A673 (cell line): Measurements from ENCODE around the gene SPNS3. TPM values are rescaled to one million over a fixed set of nuclear protein-coding genes. Genes with fewer than 3 reads are reported as not detected.

ENCODE experiments used
- BruUV-seq: library from RNA; stranded (reverse); fragments of 400-500 nt; replicated peaks from 2 replicates; lab custom pipeline; 2021; lab: Mats Ljungman, UMichigan
- CTCF ChIA-PET: fragments of 300-600 bp; sonication (Branson Sonifier 250); formaldehyde crosslinking; loops from one replicate; lab custom pipeline; 2022; ENCODE audit warnings: antibody characterized with exemption; lab: Charles Lee
- POLR2A ChIA-PET: fragments of 300-600 bp; sonication (Branson Sonifier 250); formaldehyde crosslinking; loops from one replicate; lab custom pipeline; 2022; ENCODE audit warnings: antibody characterized with exemption; ENCODE audit not compliant: low non-redundant PET; lab: Charles Lee
- DNase-seq: peaks from one replicate; pipeline ENCODE4 v3.0.0-alpha.2; 2015; ENCODE audit warnings: low spot score
- H3K27ac ChIP-seq: fragments of 200-600 bp; sonication (generic); 2 replicates; pipeline ENCODE4 v1.5.1; 2016; ENCODE audit warnings: mixed run types, low read depth, mild to moderate bottlenecking, mixed read lengths, antibody characterized with exemption, low read length; ENCODE audit not compliant: poor library complexity, severe bottlenecking
- H3K27me3 ChIP-seq: fragments of 200-600 bp; sonication (generic); replicated peaks from 2 replicates; pipeline ENCODE4 v1.6.1; 2017; ENCODE audit warnings: mixed run types, low read depth, mild to moderate bottlenecking, mixed read lengths, antibody characterized with exemption, low read length; ENCODE audit not compliant: insufficient read depth, poor library complexity
- H3K36me3 ChIP-seq: fragments of 200-600 bp; sonication (generic); 2 replicates; pipeline ENCODE4 v1.6.1; 2016; ENCODE audit warnings: mixed run types, mild to moderate bottlenecking, mixed read lengths, antibody characterized with exemption, low read length; ENCODE audit not compliant: insufficient read depth, poor library complexity, severe bottlenecking
- H3K4me1 ChIP-seq: fragments of 200-600 bp; sonication (generic); 2 replicates; pipeline ENCODE4 v1.6.1; 2017; ENCODE audit warnings: mixed run types, mild to moderate bottlenecking, mixed read lengths, antibody characterized with exemption, low read length; ENCODE audit not compliant: insufficient read depth, poor library complexity, severe bottlenecking
- H3K4me3 ChIP-seq: fragments of 200-600 bp; sonication (generic); 2 replicates; pipeline ENCODE4 v1.5.1; 2016; ENCODE audit warnings: low read depth, mixed run types, mild to moderate bottlenecking, mixed read lengths, low read length; ENCODE audit not compliant: poor library complexity, severe bottlenecking
- H3K9me3 ChIP-seq: fragments of 200-600 bp; sonication (generic); 2 replicates; pipeline ENCODE4 v1.6.1; 2016; ENCODE audit warnings: mixed run types, low read depth, mild to moderate bottlenecking, mixed read lengths, antibody characterized with exemption, low read length; ENCODE audit not compliant: poor library complexity, severe bottlenecking
- CTCF ChIP-seq: fragments of 300-800, 200-600 bp; sonication (generic); conservative IDR thresholded peaks from 2 replicates; pipeline ENCODE4 v1.5.1; 2017; ENCODE audit warnings: low read depth, mild to moderate bottlenecking, antibody characterized with exemption, low read length, moderate library complexity, mixed read lengths
- EZH2 ChIP-seq: fragments of 200-600 bp; sonication (generic); IDR thresholded peaks from 2 replicates; pipeline ENCODE4 v1.6.1; 2017; ENCODE audit warnings: borderline replicate concordance, low read depth, mild to moderate bottlenecking, mixed read lengths, antibody characterized with exemption, low read length; ENCODE audit not compliant: poor library complexity, severe bottlenecking
- intact Hi-C: fragments of 100-400 bp; cut with micrococcal nuclease; formaldehyde crosslinking; loops from one replicate; pipeline ENCODE4 v1.10.0; 2022; ENCODE audit not compliant: unreplicated experiment
- total RNA-seq: library from RNA; stranded (reverse); gene quantifications from 2 replicates; pipeline ENCODE4 v1.2.3, GENCODE V29; 2021

SPNS3 gene
- total RNA-seq, 1 experiment from 2014 or later = not detected

- DNase-seq = no peak
- ChIA-PET CTCF (no interaction called here), POLR2A (interaction anchor here (0.5 kb wide), 1 partner anchor 450 kb away, joined by 3 read pairs; no protein-coding TSS in a partner anchor)
- Histone ChIP-seq H3K9me3 (no peaks in the 10 kb centered on the region), H3K4me3 (no peak overlapping the region), H3K4me1 (peaks cover 9% of the 10 kb centered on the region), H3K36me3 (peaks cover 31% of the 10 kb centered on the region), H3K27ac (no peak overlapping the region), H3K27me3 (no peaks in the 10 kb centered on the region)
- BruUV-seq = no TSS peak
- TF ChIP-seq CTCF (no peak), EZH2 (no peak)
- intact Hi-C loops = no loop called here
Observed at GRCh38 chr17:4535667-4536258, 102.0 kb downstream of the SPNS3 start.

GRCh38 chr17:4536259-4536741, 102.6 kb downstream of the SPNS3 start:
- no peak overlapping the region for H3K27ac ChIP-seq
- no peaks in the 10 kb centered on the region for H3K27me3 ChIP-seq
- H3K4me3 ChIP-seq = no peak overlapping the region
- intact Hi-C loops = no loop called here
- no peaks in the 10 kb centered on the region for H3K9me3 ChIP-seq
- H3K4me1 ChIP-seq = peaks cover 7% of the 10 kb centered on the region
- DNase-seq = peak; percentile 21
- POLR2A ChIA-PET = interaction anchor here (0.5 kb wide), 1 partner anchor 450 kb away, joined by 3 read pairs; no protein-coding TSS in a partner anchor
- BruUV-seq = no TSS peak
- TF ChIP-seq EZH2 = no peak
- TF ChIP-seq CTCF = no peak
- H3K36me3 ChIP-seq = peaks cover 35% of the 10 kb centered on the region
- CTCF ChIA-PET = no interaction called here

GRCh38 chr17:4536742-4537411, 103.1 kb downstream of the SPNS3 start:
- Histone ChIP-seq H3K9me3 (no peaks in the 10 kb centered on the region), H3K36me3 (peaks cover 41% of the 10 kb centered on the region)
- CTCF ChIA-PET = no interaction called here

More at GRCh38 chr17:4536742-4537411, 103.1 kb downstream of the SPNS3 start:
- peaks cover 5% of the 10 kb centered on the region for H3K4me1 ChIP-seq
- no peak overlapping the region for H3K4me3 ChIP-seq
- intact Hi-C loops = no loop called here
- POLR2A ChIA-PET = no interaction called here
- TF ChIP-seq EZH2 (no peak), CTCF (no peak)
- H3K27ac ChIP-seq = no peak overlapping the region
- BruUV-seq = no TSS peak
- no peak for DNase-seq
- no peaks in the 10 kb centered on the region for H3K27me3 ChIP-seq

Other genes starting within 250 kb of the SPNS3 start
- 63.2 and 70.5 TPM in 2 replicates for gene ANKFY1, start 170.0 kb upstream of the SPNS3 start, total RNA-seq
- gene UBE2G1, start 67.3 kb upstream of the SPNS3 start, total RNA-seq = 107 and 114 TPM in 2 replicates
- not detected in 2 replicates for gene SPNS2, start 64.9 kb downstream of the SPNS3 start, total RNA-seq
- gene MYBBP1A, start 121.4 kb downstream of the SPNS3 start, total RNA-seq = 163 and 177 TPM in 2 replicates
- not detected in 2 replicates for gene GGT6, start 126.6 kb downstream of the SPNS3 start, total RNA-seq
- not detected in 2 replicates for gene SMTNL2, start 150.6 kb downstream of the SPNS3 start, total RNA-seq
- 0.13 TPM in 1 of 2 replicates, not detected in the other for gene ALOX15, start 207.7 kb downstream of the SPNS3 start, total RNA-seq